ENCODE measurements around the gene DNMT3A.

DNMT3A gene

GRCh38 chr2:25328152-25329085, 13.3 kb downstream of the DNMT3A start:
- no peak for DNase-seq (ENCODE audit: low read depth in 2 of 3, low spot score in 1 of 3)

- DNase-seq (ENCODE audit: low read depth in 2 of 3, low spot score in 1 of 3), result no peak
These were observed 15.3 kb downstream of the DNMT3A start for GRCh38 chr2:25326326-25327013.

GRCh38 chr2:25324905-25325592, 16.7 kb downstream of the DNMT3A start:
- DNase-seq (ENCODE audit: low read depth in 2 of 3, low spot score in 1 of 3), result no peak

- no peak for DNase-seq (ENCODE audit: low read depth in 2 of 3, low spot score in 1 of 3)
These were observed 17.5 kb downstream of the DNMT3A start for GRCh38 chr2:25324251-25324650.

GRCh38 chr2:25323610-25324189, 18.0 kb downstream of the DNMT3A start:
- DNase-seq (ENCODE audit: low read depth in 2 of 3, low spot score in 1 of 3), result no peak

- DNase-seq (ENCODE audit: low read depth in 2 of 3, low spot score in 1 of 3), result peak in 2 of 3 donors; percentile 48 to 59
These were observed 18.6 kb downstream of the DNMT3A start for GRCh38 chr2:25323042-25323514.

- DNase-seq (ENCODE audit: low read depth in 2 of 3, low spot score in 1 of 3), result peak in 1 of 3 donors; percentile 46
These were observed 19.4 kb downstream of the DNMT3A start for GRCh38 chr2:25322312-25322711.

- no peak for DNase-seq (ENCODE audit: low read depth in 2 of 3, low spot score in 1 of 3)
These were observed 21.6 kb downstream of the DNMT3A start for GRCh38 chr2:25320077-25320476.

- DNase-seq (ENCODE audit: low read depth in 2 of 3, low spot score in 1 of 3), result no peak
These were observed 25.6 kb downstream of the DNMT3A start for GRCh38 chr2:25316101-25316500.

GRCh38 chr2:25315316-25315680, 26.4 kb downstream of the DNMT3A start:
- DNase-seq (ENCODE audit: low read depth in 2 of 3, low spot score in 1 of 3), result no peak

- DNase-seq (ENCODE audit: low read depth in 2 of 3, low spot score in 1 of 3), result peak; percentile 89 to 93 (median 90)
These were observed 27.0 kb downstream of the DNMT3A start for GRCh38 chr2:25314514-25315315.

GRCh38 chr2:25313711-25314513, 27.8 kb downstream of the DNMT3A start:
- DNase-seq (ENCODE audit: low read depth in 2 of 3, low spot score in 1 of 3), result no peak

GRCh38 chr2:25312958-25313710, 28.6 kb downstream of the DNMT3A start:
- DNase-seq (ENCODE audit: low read depth in 2 of 3, low spot score in 1 of 3), result no peak

- DNase-seq (ENCODE audit: low read depth in 2 of 3, low spot score in 1 of 3), result no peak
These were observed 29.7 kb downstream of the DNMT3A start for GRCh38 chr2:25311865-25312575.

GRCh38 chr2:25310965-25311864, 30.5 kb downstream of the DNMT3A start:
- DNase-seq (ENCODE audit: low read depth in 2 of 3, low spot score in 1 of 3), result no peak

GRCh38 chr2:25310709-25310964, 31.1 kb downstream of the DNMT3A start:
- no peak for DNase-seq (ENCODE audit: low read depth in 2 of 3, low spot score in 1 of 3)

- DNase-seq (ENCODE audit: low read depth in 2 of 3, low spot score in 1 of 3), result peak; percentile 42 to 64 (median 55)
These were observed 32.3 kb downstream of the DNMT3A start for GRCh38 chr2:25309402-25309801.
